ENCODE measurements around the gene LTB4R. TPM values are rescaled to one million over a fixed set of nuclear protein-coding genes. Genes with fewer than 3 reads are reported as not detected.

The LTB4R gene
- total RNA-seq, 2 experiments from 2014 or later: 11.6 to 11.7 TPM

- Mint-ChIP-seq H3K27ac (peak within 1 kb of the TSS; percentile 88), H3K9me3 (no peaks in the 10 kb centered on the region), H3K4me1 (ENCODE audit: low read depth) (peaks cover 40% of the 10 kb centered on the region), H3K4me3 (peak within 1 kb of the TSS; percentile 89), H3K27me3 (no peaks in the 10 kb centered on the region), H3K36me3 (ENCODE audit: low read depth) (peaks cover 30% of the 10 kb centered on the region)
- POLR2A ChIA-PET: interaction anchor here (0.5 to 6.5 kb wide), 17 partner anchors 9 to 139 kb away, joined by 3 to 54 read pairs (median 7); partner anchors contain the start of genes GMPR2, LTB4R, LTB4R2 and MDP1
- TF ChIP-seq CTCF (IDR thresholded peaks at IDR 0.05): no peak
- DNase-seq (peak; percentile 94), ATAC-seq (peak; percentile 76)
- CTCF ChIA-PET: interaction anchor here (0.9 to 28.2 kb wide), 15 partner anchors 9 to 139 kb away, joined by 3 to 873 read pairs (median 10); partner anchors contain the start of genes CHMP4A, CIDEB, GMPR2 and IRF9
- intact Hi-C loops (cut with micrococcal nuclease): no loop called here
These were observed 11.8 kb upstream of the LTB4R start, which contains the start of the genes DHRS1 and NOP9 for GRCh38 chr14:24299255-24300191. DHRS1 (minus strand) TSS chr14:24299780; CDS start chr14:24299106, 674 bp downstream. NOP9 (plus strand) TSS chr14:24299850; CDS start chr14:24299955, 105 bp downstream.

GRCh38 chr14:24300326-24300980, 10.8 kb upstream of the LTB4R start:
- DNase-seq (no peak), ATAC-seq (no peak)
- Mint-ChIP-seq H3K36me3 (ENCODE audit: low read depth) (peaks cover 37% of the 10 kb centered on the region), H3K4me1 (ENCODE audit: low read depth) (peaks cover 40% of the 10 kb centered on the region), H3K27ac (peak overlapping the region; percentile 88), H3K9me3 (no peaks in the 10 kb centered on the region), H3K4me3 (peak overlapping the region; percentile 89), H3K27me3 (no peaks in the 10 kb centered on the region)
- no peak for TF ChIP-seq CTCF (IDR thresholded peaks at IDR 0.05)
- intact Hi-C loops (cut with micrococcal nuclease): no loop called here
- CTCF ChIA-PET: interaction anchor here (0.9 to 28.2 kb wide), 16 partner anchors 9 to 139 kb away, joined by 3 to 873 read pairs (median 10); partner anchors contain the start of genes CHMP4A, CIDEB, GMPR2 and IRF9
- POLR2A ChIA-PET: interaction anchor here (0.8 to 6.5 kb wide), 15 partner anchors 10 to 245 kb away, joined by 3 to 54 read pairs (median 7); partner anchors contain the start of genes GMPR2, LTB4R, LTB4R2 and MDP1

- no peak for ATAC-seq
- Mint-ChIP-seq H3K27ac (no peak overlapping the region), H3K4me1 (ENCODE audit: low read depth) (peaks cover 26% of the 10 kb centered on the region), H3K4me3 (no peak overlapping the region), H3K27me3 (no peaks in the 10 kb centered on the region), H3K36me3 (ENCODE audit: low read depth) (peaks cover 52% of the 10 kb centered on the region), H3K9me3 (no peaks in the 10 kb centered on the region)
- no peak for DNase-seq
- no peak for TF ChIP-seq CTCF (IDR thresholded peaks at IDR 0.05)
- ChIA-PET POLR2A (interaction anchor here (0.9 to 1.1 kb wide), 2 partner anchors 57 to 90 kb away, joined by 3 read pairs; no protein-coding TSS in a partner anchor), CTCF (interaction anchor here (3.6 to 28.2 kb wide), 2 partner anchors 29 to 58 kb away, joined by 18 to 873 read pairs; partner anchors contain the start of genes GMPR2, NEDD8 and TINF2)
- intact Hi-C loops (cut with micrococcal nuclease): no loop called here
These were observed 7.3 kb upstream of the LTB4R start for GRCh38 chr14:24304019-24304387.

- no peaks in the 10 kb centered on the region for H3K27me3 Mint-ChIP-seq
These were observed 4.1 kb upstream of the LTB4R start for GRCh38 chr14:24307156-24307574.

More at GRCh38 chr14:24307156-24307574, 4.1 kb upstream of the LTB4R start:
- Mint-ChIP-seq H3K4me1 (ENCODE audit: low read depth) (peaks cover 31% of the 10 kb centered on the region), H3K9me3 (no peaks in the 10 kb centered on the region), H3K27ac (no peak overlapping the region), H3K36me3 (ENCODE audit: low read depth) (peaks cover 52% of the 10 kb centered on the region), H3K4me3 (no peak overlapping the region)
- POLR2A ChIA-PET: interaction anchor here (1.0 to 2.9 kb wide), 6 partner anchors 15 to 124 kb away, joined by 3 to 12 read pairs (median 4); partner anchors contain the start of genes KHNYN, RABGGTA and TINF2
- intact Hi-C loops (cut with micrococcal nuclease): no loop called here
- TF ChIP-seq CTCF (IDR thresholded peaks at IDR 0.05): no peak
- CTCF ChIA-PET: interaction anchor here (1.0 to 28.2 kb wide), 23 partner anchors 8 to 249 kb away, joined by 3 to 873 read pairs (median 16); partner anchors contain the start of genes ADCY4, CBLN3, CHMP4A and DHRS1
- DNase-seq (no peak), ATAC-seq (no peak)

All from activated CD8-positive, alpha-beta T cell treated with anti-CD3 and anti-CD28 coated beads for 36 hours (primary cell).